GM19372 (cell line): ENCODE data around the gene TLR2.

Experiments used
- ATAC-seq: cut with Tn5 transposase; IDR thresholded peaks from one replicate; pipeline ENCODE4 v1.9.1; 2021; ENCODE audit warnings: mild to moderate bottlenecking, low read depth, moderate library complexity; ENCODE audit not compliant: unreplicated experiment

Gene TLR2

DNA sequence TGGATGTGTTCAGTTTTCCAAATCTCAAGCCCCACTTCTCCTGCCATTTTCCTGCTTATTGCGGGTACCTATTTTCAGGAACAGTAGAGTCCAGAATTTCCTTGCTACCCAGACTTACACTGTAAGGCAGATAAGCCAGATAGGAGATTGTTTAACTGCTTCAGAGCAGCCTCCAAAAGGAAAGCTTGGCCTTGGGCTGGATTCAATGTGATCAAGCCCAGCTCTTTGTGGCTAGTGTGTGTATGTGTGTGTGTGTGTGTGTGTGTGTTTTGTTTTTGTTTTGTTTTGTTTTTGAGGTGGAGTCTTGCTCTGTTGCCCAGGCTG lies 41.7 kb downstream of the TLR2 start:
- ATAC-seq: no peak

DNA sequence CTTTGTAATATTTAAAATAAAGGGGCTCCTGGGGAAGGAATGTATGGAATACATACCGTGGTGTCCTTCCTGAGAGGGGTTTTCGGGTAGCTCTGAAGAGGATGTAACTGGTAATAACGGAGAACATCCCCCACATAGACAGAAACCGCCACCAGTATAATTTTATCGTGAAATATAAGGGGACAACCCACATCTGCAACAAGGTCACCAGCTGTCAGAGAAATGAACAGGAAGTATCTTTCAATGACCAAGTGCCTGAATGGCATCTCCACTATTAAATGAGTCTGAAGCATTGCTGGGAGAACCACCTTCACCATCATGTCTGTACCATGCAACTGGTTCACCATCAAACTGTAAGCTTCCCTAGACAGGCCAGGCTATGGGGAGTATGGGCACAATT lies 44.1 kb downstream of the TLR2 start:
- no peak for ATAC-seq

DNA sequence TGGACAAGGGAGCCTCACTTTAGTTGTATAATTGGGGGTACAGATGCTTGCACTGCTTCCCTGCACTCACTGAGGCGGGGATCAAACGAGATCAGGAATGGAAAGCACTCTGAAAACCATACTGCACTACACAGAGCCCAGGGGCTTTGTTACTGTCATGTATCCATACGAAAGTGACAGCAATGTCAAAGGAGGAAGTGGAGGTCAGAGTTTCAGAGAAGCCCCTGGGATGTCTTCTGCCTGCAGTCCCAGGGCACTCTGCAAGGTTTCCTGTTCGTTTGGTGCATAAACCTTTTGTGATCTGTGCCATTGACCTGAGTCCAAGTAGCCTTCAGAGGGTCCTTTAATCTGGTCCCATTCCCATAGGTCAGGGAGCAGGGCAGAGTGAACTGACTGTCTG lies 44.6 kb downstream of the TLR2 start:
- no peak for ATAC-seq

DNA sequence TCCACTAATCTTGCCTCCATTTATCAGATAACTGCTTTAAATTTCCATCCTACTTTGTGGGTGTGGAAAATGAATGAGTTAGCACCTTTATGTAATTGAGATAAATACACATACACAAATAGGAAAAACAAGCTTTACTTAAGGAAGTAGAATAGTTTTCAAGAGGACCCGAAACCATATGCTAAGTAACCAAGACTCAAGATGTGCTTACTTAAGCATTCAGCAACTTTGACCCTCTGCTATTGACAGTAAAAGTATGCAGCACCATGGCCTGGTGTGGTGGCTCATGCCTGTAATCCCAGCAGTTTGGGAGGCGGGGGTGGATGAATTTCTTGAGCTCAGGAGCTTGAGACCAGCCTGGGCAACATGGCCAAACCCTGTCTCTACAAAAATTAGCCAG lies 45.8 kb downstream of the TLR2 start:
- no peak for ATAC-seq

DNA sequence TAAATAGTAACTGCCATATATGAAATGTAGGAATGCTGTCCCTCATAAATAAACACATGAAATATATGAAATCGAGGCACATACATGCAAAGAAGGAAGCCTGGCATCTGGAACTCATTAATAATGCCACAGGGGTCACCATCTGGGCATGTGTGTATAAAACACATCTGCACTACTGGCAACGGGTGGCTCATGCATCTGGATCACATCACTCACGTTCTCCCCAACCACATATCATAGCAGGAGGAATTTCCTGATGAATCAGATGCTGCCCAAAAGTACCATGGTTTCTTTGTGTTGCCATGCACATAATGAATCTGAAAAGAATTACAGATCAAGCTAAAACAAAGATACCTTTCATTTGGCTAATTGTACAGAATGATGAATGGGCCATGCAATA lies 47.2 kb downstream of the TLR2 start:
- ATAC-seq: no peak

DNA sequence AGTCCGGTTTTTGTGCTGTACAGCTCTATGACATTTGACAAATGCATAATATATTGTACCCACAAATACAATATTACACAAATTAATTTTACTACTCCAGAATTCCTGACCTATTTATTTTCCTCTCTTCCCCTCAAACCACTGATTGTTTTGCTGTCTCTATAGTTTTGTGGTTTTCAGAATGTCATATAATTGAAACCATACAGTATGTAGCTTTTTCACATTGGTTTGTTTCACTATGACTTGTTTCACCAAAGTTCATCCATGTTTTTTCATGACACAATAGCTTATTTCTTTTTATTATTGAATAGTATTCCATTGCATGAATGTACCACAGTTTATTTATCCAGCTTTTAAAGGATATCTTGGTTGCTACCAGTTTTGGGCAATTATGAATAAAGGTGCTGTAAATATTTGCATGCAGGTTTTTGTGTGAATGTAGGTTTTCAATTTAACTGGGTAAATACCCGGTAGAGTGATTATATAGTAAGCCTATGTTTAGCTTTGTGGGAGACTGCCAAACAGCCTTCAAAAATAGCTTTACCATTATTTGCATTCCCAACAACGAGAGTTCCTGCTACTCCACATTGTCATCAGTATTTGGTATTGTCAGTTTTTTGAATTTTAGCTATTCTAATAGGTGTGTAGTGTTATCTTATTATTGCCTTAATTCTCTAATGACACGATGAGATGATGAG lies 49.8 kb downstream of the TLR2 start:
- no peak for ATAC-seq

DNA sequence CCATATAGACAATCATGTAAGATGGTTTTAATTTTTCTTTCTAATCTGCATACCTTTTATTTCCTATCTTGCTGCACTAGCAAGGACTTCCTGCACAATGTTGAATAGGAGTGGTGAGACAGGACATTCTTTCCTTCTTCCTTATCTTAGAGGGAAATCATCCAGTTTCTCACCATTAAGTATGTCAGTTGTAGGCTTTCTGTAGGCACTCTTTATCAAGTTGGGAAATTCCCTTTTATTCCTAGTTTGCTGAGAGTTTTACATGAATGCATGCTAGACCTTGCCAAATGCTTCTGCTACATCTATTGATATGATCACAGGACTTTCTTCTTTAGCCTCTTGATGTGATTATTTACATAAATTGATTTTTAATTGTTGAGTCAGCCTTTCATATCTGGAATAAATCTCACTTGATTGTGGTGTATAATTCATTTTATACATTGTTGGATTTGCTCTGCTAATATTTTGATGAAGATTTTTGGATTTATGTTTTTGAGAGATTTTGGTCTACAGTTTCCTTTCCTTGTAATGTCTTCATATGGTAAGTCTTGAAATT lies 51.9 kb downstream of the TLR2 start:
- no peak for ATAC-seq

DNA sequence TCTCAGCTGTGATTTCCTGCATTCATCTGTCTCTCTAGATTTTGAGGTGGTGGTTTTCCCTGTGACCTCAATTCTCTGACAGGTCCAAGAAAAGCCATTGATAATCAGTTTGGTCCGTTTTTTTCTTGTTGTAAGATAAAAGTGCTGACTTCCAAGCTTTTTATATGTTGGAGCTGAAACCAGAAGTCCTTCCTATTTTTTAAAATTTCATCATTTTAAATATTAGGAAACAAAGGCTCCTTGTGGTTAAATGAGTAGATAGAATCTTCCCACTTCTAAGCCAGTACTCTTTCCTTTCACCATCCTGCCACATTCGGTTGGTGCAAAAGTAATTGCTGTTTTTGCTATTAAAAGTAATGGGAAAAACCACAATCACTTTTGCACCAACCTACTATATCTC lies 57.5 kb downstream of the TLR2 start:
- no peak for ATAC-seq

DNA sequence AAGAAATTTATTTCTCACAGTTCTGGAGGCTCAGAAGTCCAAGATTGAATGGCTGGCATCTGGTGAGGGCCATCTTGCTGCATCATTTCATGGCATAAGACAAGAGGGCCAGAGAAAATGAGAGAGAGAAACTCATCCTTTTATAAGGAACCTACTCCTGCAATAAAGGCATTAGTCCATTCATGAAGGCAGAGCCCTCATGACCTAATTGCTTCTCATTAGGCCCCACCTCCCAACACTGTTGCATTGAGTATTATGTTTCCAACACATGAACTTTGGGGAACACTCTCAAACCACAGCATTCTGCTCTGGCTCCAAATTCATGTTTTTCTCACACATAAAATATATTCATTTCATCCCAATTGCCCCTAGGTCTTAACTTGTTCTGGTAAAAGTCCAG lies 61.6 kb downstream of the TLR2 start:
- no peak for ATAC-seq

DNA sequence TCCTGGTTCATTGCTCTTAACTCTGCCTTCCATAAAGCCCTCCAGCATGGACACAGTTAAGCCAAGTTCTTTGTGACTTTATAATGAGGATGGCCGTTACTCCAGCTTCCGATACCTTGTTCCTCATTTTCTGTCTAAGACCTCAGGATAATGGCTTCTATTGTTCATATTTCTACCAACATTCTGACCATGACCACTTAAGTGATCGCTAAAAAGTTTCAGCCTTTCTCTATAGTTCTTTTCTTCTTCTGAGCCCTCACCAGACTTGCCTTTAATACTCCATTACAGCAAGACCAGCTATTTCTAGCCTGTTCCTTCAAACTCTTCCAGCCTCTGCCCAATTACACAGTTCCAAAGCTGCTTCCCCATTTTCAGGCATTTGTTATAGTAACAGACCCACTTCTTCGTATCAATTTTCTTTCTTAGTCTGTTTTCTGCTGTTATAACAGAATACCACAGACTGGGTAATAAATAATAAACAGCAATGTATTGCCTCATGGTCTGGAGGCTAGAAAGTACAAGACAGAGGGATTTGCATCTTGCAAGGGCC lies 63.4 kb downstream of the TLR2 start:
- ATAC-seq: no peak

DNA sequence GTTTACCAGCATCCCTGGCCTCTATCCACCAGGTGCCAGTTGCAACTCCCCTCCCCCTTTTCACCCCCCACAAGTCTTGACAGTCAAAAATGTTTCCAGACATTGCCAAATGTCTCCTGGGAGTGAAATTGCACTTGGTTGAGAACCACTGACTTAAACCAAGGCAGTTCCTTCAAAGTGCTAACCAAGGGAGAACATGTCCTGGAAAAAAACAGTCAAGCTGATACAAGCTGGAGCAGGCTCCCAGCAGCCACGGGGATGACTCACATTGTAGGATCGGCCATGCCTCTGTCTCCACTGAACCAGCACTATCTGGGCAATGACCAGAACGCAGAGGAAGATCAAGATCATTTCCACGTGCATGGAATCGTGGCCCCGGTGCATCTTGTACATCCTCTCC lies 64.3 kb downstream of the TLR2 start:
- no peak for ATAC-seq

DNA sequence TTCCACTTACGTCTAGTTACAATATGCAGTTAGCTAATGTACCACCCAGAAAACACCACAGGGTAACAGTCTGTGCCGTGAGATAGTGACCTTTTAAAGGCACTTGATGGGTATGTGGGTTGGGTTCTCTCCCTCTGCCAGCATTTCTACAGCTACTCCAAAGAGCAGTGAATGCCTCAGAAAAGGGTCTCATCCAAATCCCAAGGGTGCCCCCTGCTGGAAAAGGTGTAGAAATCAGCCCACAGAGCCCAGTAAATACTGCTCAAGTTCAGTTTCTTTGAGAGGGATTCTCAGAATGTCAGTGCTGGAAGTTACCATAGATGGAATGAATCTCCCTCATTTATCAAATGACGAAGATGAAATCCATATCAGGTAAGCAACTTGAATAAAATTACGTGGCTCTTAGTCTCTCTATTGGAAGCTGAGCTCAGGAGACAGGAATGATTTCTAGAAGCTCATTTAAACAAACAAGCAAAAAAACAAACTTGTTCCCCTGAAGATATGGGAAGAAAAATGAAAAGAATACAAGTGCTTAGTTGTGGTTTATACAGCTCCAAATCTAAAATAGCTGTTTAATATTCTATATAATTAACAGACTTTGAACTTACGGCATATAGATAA lies 66.2 kb downstream of the TLR2 start:
- peak; percentile 89 for ATAC-seq

DNA sequence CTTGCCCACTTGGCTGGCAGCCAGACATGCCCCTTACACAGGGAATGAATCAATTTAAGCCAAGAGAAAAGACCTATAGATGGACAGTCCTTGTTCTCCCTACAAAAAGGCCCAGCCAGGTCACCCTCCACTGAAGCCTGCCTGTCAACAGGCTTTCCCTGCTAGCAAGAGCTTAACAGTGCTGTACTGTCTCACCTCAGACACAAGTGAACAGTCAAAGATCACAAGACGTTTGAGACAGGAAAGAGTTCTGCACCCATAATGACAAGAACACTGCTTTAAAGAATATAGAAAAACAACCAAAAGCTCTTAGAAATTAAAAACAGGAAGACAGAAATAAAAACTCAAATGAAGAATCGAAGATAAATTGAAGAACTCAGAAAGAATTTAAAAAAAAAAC lies 71.1 kb downstream of the TLR2 start:
- ATAC-seq: no peak
